Loucy (cell line): ENCODE measurements around the gene CDKL1.

Experiments
- H2AFZ ChIP-seq: fragments of 200-600 bp; sonication (generic); 2 replicates; pipeline ENCODE4 v1.6.0; 2016; ENCODE audit warnings: antibody characterized with exemption, mild to moderate bottlenecking, low read length, moderate library complexity
- H3F3A ChIP-seq: fragments of 200-600 bp; 2 replicates; pipeline ENCODE4 v1.6.0; 2016; ENCODE audit warnings: antibody characterized with exemption, low read depth, mild to moderate bottlenecking
- H3K27me3 ChIP-seq: fragments of 200-600 bp; sonication (generic); 2 replicates; pipeline ENCODE4 v1.6.1; 2014; ENCODE audit warnings: low read length, mild to moderate bottlenecking; ENCODE audit not compliant: insufficient read depth, poor library complexity, severe bottlenecking
- H3K36me3 ChIP-seq: fragments of 200-600 bp; sonication (generic); 2 replicates; pipeline ENCODE4 v1.6.1; 2016; ENCODE audit warnings: low read length; ENCODE audit not compliant: insufficient read depth
- H3K4me1 ChIP-seq: fragments of 200-600 bp; sonication (generic); 2 replicates; pipeline ENCODE4 v1.5.1; 2014; ENCODE audit warnings: low read length, mild to moderate bottlenecking; ENCODE audit not compliant: insufficient read depth, poor library complexity, severe bottlenecking
- H3K4me2 ChIP-seq: fragments of 200-600 bp; sonication (generic); 2 replicates; pipeline ENCODE4 v1.6.0; 2014; ENCODE audit warnings: antibody characterized with exemption, low read length, low read depth, mild to moderate bottlenecking; ENCODE audit not compliant: poor library complexity, severe bottlenecking
- H3K4me3 ChIP-seq: fragments of 200-600 bp; sonication (generic); 2 replicates; pipeline ENCODE4 v1.5.1; 2014; ENCODE audit warnings: low read length, mild to moderate bottlenecking, mixed read lengths; ENCODE audit not compliant: poor library complexity, severe bottlenecking
- H3K79me2 ChIP-seq: fragments of 200-600 bp; sonication (generic); 2 replicates; pipeline ENCODE4 v1.6.1; 2014; ENCODE audit warnings: low read length; ENCODE audit not compliant: insufficient read depth
- H3K9ac ChIP-seq: fragments of 200-600 bp; sonication (generic); 2 replicates; pipeline ENCODE4 v1.6.0; 2014; ENCODE audit warnings: mild to moderate bottlenecking, low read depth, low read length, moderate library complexity; ENCODE audit not compliant: poor library complexity, severe bottlenecking
- H3K9me2 ChIP-seq: fragments of 200-600 bp; sonication (generic); replicated peaks from 2 replicates; pipeline ENCODE4 v1.6.1; 2016; ENCODE audit warnings: low read depth, low read length, mixed read lengths
- H3K9me3 ChIP-seq: fragments of 200-600 bp; sonication (generic); 2 replicates; pipeline ENCODE4 v1.6.1; 2014; ENCODE audit warnings: mild to moderate bottlenecking, antibody characterized with exemption, low read length, low read depth; ENCODE audit not compliant: insufficient read depth
- H4K20me1 ChIP-seq: fragments of 200-600 bp; sonication (generic); 2 replicates; pipeline ENCODE4 v1.6.0; 2014; ENCODE audit warnings: antibody characterized with exemption, low read length, mild to moderate bottlenecking; ENCODE audit not compliant: insufficient read depth, poor library complexity, severe bottlenecking
- EZH2phosphoT487 ChIP-seq: fragments of 200-600 bp; IDR thresholded peaks from 2 replicates; pipeline ENCODE4 v1.6.1; 2018; ENCODE audit warnings: antibody characterized with exemption, mild to moderate bottlenecking, moderate library complexity, borderline replicate concordance
- TF ChIP-seq, protein P1 (sequence below): fragments of 200-600 bp; sonication (generic); conservative IDR thresholded peaks from 2 replicates; pipeline ENCODE4 v1.5.1; 2014; ENCODE audit warnings: mild to moderate bottlenecking, antibody characterized with exemption, low read length

Gene CDKL1

GRCh38 chr14:50396631-50397389, at the start of gene CDKL1:
Gene CDKL1 (minus strand): TSS chr14:50396881. CDS start chr14:50395868, 1,013 bp downstream.
- Histone ChIP-seq H2AFZ (peak within 1 kb of the TSS; percentile 79), H3K36me3 (no peaks in the 10 kb centered on the region), H3K9me3 (no peaks in the 10 kb centered on the region), H4K20me1 (no peaks in the 10 kb centered on the region), H3F3A (peaks cover 6% of the 10 kb centered on the region; the same call in 1 of the 2 replicates), H3K79me2 (no peaks in the 10 kb centered on the region), H3K9ac (peak within 1 kb of the TSS; percentile 44), H3K27me3 (no peaks in the 10 kb centered on the region), H3K4me3 (peak within 1 kb of the TSS; percentile 75), H3K4me2 (peak within 1 kb of the TSS; percentile 64), H3K4me1 (peaks cover 30% of the 10 kb centered on the region), H3K9me2 (no peaks in the 10 kb centered on the region)
- TF ChIP-seq, protein P1, sequence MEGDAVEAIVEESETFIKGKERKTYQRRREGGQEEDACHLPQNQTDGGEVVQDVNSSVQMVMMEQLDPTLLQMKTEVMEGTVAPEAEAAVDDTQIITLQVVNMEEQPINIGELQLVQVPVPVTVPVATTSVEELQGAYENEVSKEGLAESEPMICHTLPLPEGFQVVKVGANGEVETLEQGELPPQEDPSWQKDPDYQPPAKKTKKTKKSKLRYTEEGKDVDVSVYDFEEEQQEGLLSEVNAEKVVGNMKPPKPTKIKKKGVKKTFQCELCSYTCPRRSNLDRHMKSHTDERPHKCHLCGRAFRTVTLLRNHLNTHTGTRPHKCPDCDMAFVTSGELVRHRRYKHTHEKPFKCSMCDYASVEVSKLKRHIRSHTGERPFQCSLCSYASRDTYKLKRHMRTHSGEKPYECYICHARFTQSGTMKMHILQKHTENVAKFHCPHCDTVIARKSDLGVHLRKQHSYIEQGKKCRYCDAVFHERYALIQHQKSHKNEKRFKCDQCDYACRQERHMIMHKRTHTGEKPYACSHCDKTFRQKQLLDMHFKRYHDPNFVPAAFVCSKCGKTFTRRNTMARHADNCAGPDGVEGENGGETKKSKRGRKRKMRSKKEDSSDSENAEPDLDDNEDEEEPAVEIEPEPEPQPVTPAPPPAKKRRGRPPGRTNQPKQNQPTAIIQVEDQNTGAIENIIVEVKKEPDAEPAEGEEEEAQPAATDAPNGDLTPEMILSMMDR: no peak
- no peak for TF ChIP-seq EZH2phosphoT487

GRCh38 chr14:50434528-50434927, 37.8 kb upstream of the CDKL1 start:
- Histone ChIP-seq H3K36me3 (peaks cover 60% of the 10 kb centered on the region), H2AFZ (no peak overlapping the region), H4K20me1 (no peaks in the 10 kb centered on the region), H3K4me1 (no peaks in the 10 kb centered on the region), H3K9ac (no peak overlapping the region), H3K79me2 (no peaks in the 10 kb centered on the region), H3K4me3 (no peak overlapping the region), H3K9me2 (no peaks in the 10 kb centered on the region), H3K4me2 (no peak overlapping the region), H3K27me3 (no peaks in the 10 kb centered on the region), H3F3A (peaks cover under 1% of the 10 kb centered on the region; the same call in 1 of the 2 replicates), H3K9me3 (peaks cover 12% of the 10 kb centered on the region; the same call in 1 of the 2 replicates)
- TF ChIP-seq, protein P1: no peak

DNA sequence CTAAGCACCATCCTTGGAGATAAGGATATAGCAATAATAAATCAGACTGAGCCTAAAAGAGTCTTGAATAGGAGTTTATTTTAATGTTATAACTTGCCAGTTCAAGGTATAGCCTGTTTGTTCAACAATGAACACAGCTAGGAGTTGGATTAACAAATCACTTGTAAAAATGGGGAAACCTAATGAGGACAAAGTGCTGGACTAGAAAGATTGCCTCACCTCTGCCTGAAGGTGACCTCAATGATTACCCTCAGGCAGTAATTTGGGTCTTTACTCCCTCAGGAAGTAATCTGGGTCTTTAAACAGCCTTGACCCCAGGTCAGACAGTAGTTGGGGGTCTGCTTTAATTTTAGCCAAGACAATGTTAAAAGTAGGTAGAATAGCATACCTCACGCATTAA, 35.5 kb upstream of the CDKL1 start:
- H3K27me3 ChIP-seq: no peaks in the 10 kb centered on the region
- no peak overlapping the region for H2AFZ ChIP-seq
- H3K4me3 ChIP-seq: no peak overlapping the region

More for the DNA sequence above, 35.5 kb upstream of the CDKL1 start:
- no peaks in the 10 kb centered on the region for H4K20me1 ChIP-seq
- peaks cover 3% of the 10 kb centered on the region; the same call in 1 of the 2 replicates for H3F3A ChIP-seq
- peaks cover 7% of the 10 kb centered on the region; the same call in 1 of the 2 replicates for H3K9me3 ChIP-seq
- no peaks in the 10 kb centered on the region for H3K79me2 ChIP-seq
- H3K36me3 ChIP-seq: peaks cover 52% of the 10 kb centered on the region
- H3K4me2 ChIP-seq: no peak overlapping the region
- TF ChIP-seq, protein P1: no peak
- no peak for TF ChIP-seq EZH2phosphoT487
- H3K4me1 ChIP-seq: peaks cover 3% of the 10 kb centered on the region
- no peaks in the 10 kb centered on the region for H3K9me2 ChIP-seq
- H3K9ac ChIP-seq: no peak overlapping the region
